Gastrocnemius medialis (tissue), 4 donors: ENCODE data around the gene TMEM131L. TPM values are rescaled to one million over a fixed set of nuclear protein-coding genes. Genes with fewer than 3 reads are reported as not detected.

Source experiments
- ATAC-seq, 2 donors: fragments of 150-250 bp; one replicate each; pipeline ENCODE4 v1.9.1; 2016
- DNase-seq, 2 donors: peaks; one replicate each; pipeline ENCODE4 v3.0.0-alpha.2; 2019
- H3K27ac ChIP-seq, 4 donors: fragments of 200-600 bp; sonication (generic); 1 replicate in 1 of 4; 2 replicates in 3 of 4; pipeline ENCODE4 v1.5.1; 2016 to 2018; ENCODE audit warnings: mild to moderate bottlenecking in 2 of 4, moderate library complexity in 1 of 4
- H3K27me3 ChIP-seq, 3 donors: fragments of 200-600 bp; sonication (generic) in 2 of 3; 1 replicate in 1 of 3; 2 replicates in 2 of 3; pipeline versions ENCODE4 v1.5.1 to v1.6.0; 2016 to 2019; ENCODE audit warnings: mild to moderate bottlenecking in 1 of 3, moderate library complexity in 1 of 3
- H3K36me3 ChIP-seq, 2 donors: fragments of 200-600 bp; sonication (generic) in 1 of 2; one replicate each; pipeline ENCODE4 v1.5.1; 2017 to 2018
- H3K4me1 ChIP-seq, 2 donors: fragments of 200-600 bp; sonication (generic) in 1 of 2; one replicate each; pipeline ENCODE4 v1.5.1; 2016 to 2017; ENCODE audit warnings: mild to moderate bottlenecking in 2 of 2
- H3K4me3 ChIP-seq, 4 donors: fragments of 200-600 bp; sonication (generic) in 3 of 4; 1 replicate in 1 of 4; 2 replicates in 3 of 4; pipeline ENCODE4 v1.5.1; 2016 to 2019; ENCODE audit warnings: mild to moderate bottlenecking in 2 of 4
- H3K9me3 ChIP-seq, 3 donors: fragments of 200-600 bp; sonication (generic) in 2 of 3; 1 replicate in 1 of 3; 2 replicates in 2 of 3; pipeline ENCODE4 v1.5.1; 2016 to 2019
- CTCF ChIP-seq, 5 experiments: fragments of 450-650 bp in 3 of 5; fragments of 200-600 bp in 2 of 5; sonication (generic) in 2 of 5; IDR thresholded peaks in 4 of 5; conservative IDR thresholded peaks in 1 of 5; 1 replicate in 4 of 5; 2 replicates in 1 of 5; pipeline ENCODE4 v1.5.1; 2016 to 2019; ENCODE audit warnings: antibody characterized with exemption in 5 of 5, mild to moderate bottlenecking in 3 of 5, moderate library complexity in 3 of 5
- POLR2A ChIP-seq, 2 donors: fragments of 450-650 bp; IDR thresholded peaks; one replicate each; pipeline ENCODE4 v1.6.1; 2017; ENCODE audit warnings: antibody characterized with exemption in 2 of 2, mild to moderate bottlenecking in 2 of 2, moderate library complexity in 2 of 2
- in situ Hi-C, 4 donors: fragments of 200-750 bp; cut with MboI; loops; one replicate each; pipeline versions ENCODE4 v1.15.0 to v1.8.0; 2017; ENCODE audit warnings: low sequenced_read_pairs in 4 of 4
- intact Hi-C: fragments of 100-400 bp; cut with DNase I; formaldehyde crosslinking; loops from one replicate; pipeline ENCODE4 v1.15.1; 2023; ENCODE audit warnings: low total_unique reads
- total RNA-seq, 4 donors: library from RNA; depleted of rRNA; stranded (reverse); fragments of >200 nt; gene quantifications; one replicate each; pipeline versions ENCODE4 v1.1.0 to v1.2.3, GENCODE V29; 2016

The TMEM131L gene
- total RNA-seq, 4 donors from 2014 or later: 4.6 to 21.4 (median 9.5) TPM

- Histone ChIP-seq H3K4me1 (no peaks in the 10 kb centered on the region), H3K36me3 (no peaks in the 10 kb centered on the region), H3K27me3 (no peaks in the 10 kb centered on the region), H3K4me3 (no peak overlapping the region), H3K27ac (peak overlapping the region in 2 of 4 donors; percentile 9 to 18), H3K9me3 (no peaks in the 10 kb centered on the region)
- DNase-seq: no peak
- intact Hi-C loops: no loop called here
- ATAC-seq: peak in 1 of 2 donors; percentile 18
- TF ChIP-seq CTCF (IDR thresholded peaks at IDR 0.05 in 4 of 5, conservative IDR thresholded peaks at IDR 0.05 in 1 of 5) (no peak), POLR2A (IDR thresholded peaks at IDR 0.05) (no peak)
- in situ Hi-C loops: no loop called here
Measured at GRCh38 chr4:153652051-153652784, 186.1 kb downstream of the TMEM131L start.

GRCh38 chr4:153655002-153655541, 188.9 kb downstream of the TMEM131L start:
- no peaks in the 10 kb centered on the region for H3K27me3 ChIP-seq
- DNase-seq: no peak
- H3K4me1 ChIP-seq: no peaks in the 10 kb centered on the region
- no peak for ATAC-seq
- H3K4me3 ChIP-seq: no peak overlapping the region
- TF ChIP-seq POLR2A (IDR thresholded peaks at IDR 0.05): no peak
- TF ChIP-seq CTCF (IDR thresholded peaks at IDR 0.05 in 4 of 5, conservative IDR thresholded peaks at IDR 0.05 in 1 of 5): no peak
- no peaks in the 10 kb centered on the region for H3K36me3 ChIP-seq
- intact Hi-C loops (no loop called here), in situ Hi-C loops (no loop called here)
- no peak overlapping the region for H3K27ac ChIP-seq
- H3K9me3 ChIP-seq: no peaks in the 10 kb centered on the region

- DNase-seq (peak; percentile 30 to 60), ATAC-seq (peak; percentile 51 to 66)
- Histone ChIP-seq H3K27me3 (no peaks in the 10 kb centered on the region), H3K27ac (no peak overlapping the region), H3K4me3 (no peak overlapping the region), H3K36me3 (no peaks in the 10 kb centered on the region), H3K4me1 (peaks cover 0 to 1% of the 10 kb centered on the region in 2 donors), H3K9me3 (no peaks in the 10 kb centered on the region)
- in situ Hi-C loops: no loop called here
- TF ChIP-seq CTCF (IDR thresholded peaks at IDR 0.05 in 4 of 5, conservative IDR thresholded peaks at IDR 0.05 in 1 of 5) (no peak), POLR2A (IDR thresholded peaks at IDR 0.05) (peak in 1 of 2 donors; percentile 20)
- intact Hi-C loops: no loop called here
Measured at GRCh38 chr4:153655928-153656327, 189.8 kb downstream of the TMEM131L start.

- Histone ChIP-seq H3K4me1 (peaks cover 3 to 11% of the 10 kb centered on the region in 2 donors), H3K27me3 (no peaks in the 10 kb centered on the region), H3K9me3 (no peaks in the 10 kb centered on the region), H3K27ac (peak overlapping the region; percentile 21 to 41 (median 36)), H3K4me3 (no peak overlapping the region), H3K36me3 (no peaks in the 10 kb centered on the region)
- DNase-seq (no peak), ATAC-seq (peak; percentile 85 to 86)
- in situ Hi-C loops: no loop called here
- intact Hi-C loops: no loop called here
- TF ChIP-seq CTCF (IDR thresholded peaks at IDR 0.05 in 4 of 5, conservative IDR thresholded peaks at IDR 0.05 in 1 of 5): no peak
- no peak for TF ChIP-seq POLR2A (IDR thresholded peaks at IDR 0.05)
Measured at GRCh38 chr4:153661215-153661822, 195.2 kb downstream of the TMEM131L start.
